Measurements from ENCODE around the gene SSRP1. TPM values are rescaled to one million over a fixed set of nuclear protein-coding genes. Genes with fewer than 3 reads are reported as not detected.

Gene SSRP1
- total and polyA plus RNA-seq, 2 of the 13 experiments (the other 11 are each of a cell fraction or from before 2014, with no cell fraction given) = 93.6 to 129 TPM

- TF ChIP-seq ZNF276 (CRISPR knock-in tag; IDR thresholded peaks at IDR 0.05; ENCODE audit: low read depth) = no peak
- 0 out of 2 replicates have a peak, but pooled peaks have one; percentile 59 for TF ChIP-seq RXRA (CRISPR knock-in tag; IDR thresholded peaks at IDR 0.05)
Measured at GRCh38 chr11:57335023-57335342, 709 bp downstream of the SSRP1 start (continued).

GRCh38 chr11:57332694-57333440, 2.8 kb downstream of the SSRP1 start:
- Histone ChIP-seq H3K9me3 (ENCODE audit: low read length) (no peaks in the 10 kb centered on the region), H3K27ac (ENCODE audit: extremely low read length, insufficient read depth, low read length) (no peak overlapping the region), H3K4me3 (replicated peaks in 1 of 3; ENCODE audit: insufficient read depth in 1 of 3, low read depth in 2 of 3, low read length in 3 of 3) (no peak overlapping the region), H3K4me1 (ENCODE audit: insufficient read depth, low read length) (peaks cover 27% of the 10 kb centered on the region), H3K27me3 (ENCODE audit: control insufficient read depth in 1 of 2, insufficient read depth in 2 of 2, low read length in 2 of 2) (no peaks in the 10 kb centered on the region), H3K4me2 (ENCODE audit: low read depth, low read length) (no peak overlapping the region), H3K36me3 (replicated peaks in 1 of 2; ENCODE audit: control insufficient read depth in 1 of 2, insufficient read depth in 2 of 2, low read length in 2 of 2) (peaks cover 28 to 59% of the 10 kb centered on the region in 2 experiments), H3K79me2 (ENCODE audit: insufficient read depth, low read length) (peaks cover 32% of the 10 kb centered on the region), H3K9ac (ENCODE audit: insufficient read depth, low read depth, low read length) (no peak overlapping the region), H2AFZ (ENCODE audit: low read length) (no peak overlapping the region), H4K20me1 (ENCODE audit: insufficient read depth, low read length) (no peaks in the 10 kb centered on the region)
- FAIRE-seq = no peak
- ChIA-PET CTCF (ENCODE audit: low intra/inter-chr PET ratio, low total read pairs) (no interaction called here), POLR2A (no interaction called here)
- ATAC-seq = no peak
- DNase-seq (ENCODE audit: low spot score) = no peak
- in situ Hi-C loops (cut with HindIII; ENCODE audit: extremely low pct_ligation_motif_present, low pct_unique_long_range_greater_than_20kb) = no loop called here
- intact Hi-C loops (cut with micrococcal nuclease; ENCODE audit: unreplicated experiment) = no loop called here
- 98% methylated on average over 5 of the region's 11 CpGs for WGBS (ENCODE audit: low lambda C conversion rate)
- no TSS peak for BruUV-seq (replicated peaks)
- TF ChIP-seq AKNA (CRISPR knock-in tag; IDR thresholded peaks at IDR 0.05; ENCODE audit: borderline replicate concordance) = no peak
- no peak for TF ChIP-seq GLMP (CRISPR knock-in tag; IDR thresholded peaks at IDR 0.05; ENCODE audit: borderline replicate concordance)
- no peak for TF ChIP-seq ZNF430 (CRISPR knock-in tag; IDR thresholded peaks at IDR 0.05)
- TF ChIP-seq TIGD3 (CRISPR knock-in tag; IDR thresholded peaks at IDR 0.05; ENCODE audit: borderline replicate concordance) = no peak
- no peak for TF ChIP-seq ZNF512B (CRISPR knock-in tag; IDR thresholded peaks at IDR 0.05; ENCODE audit: borderline replicate concordance)
- no peak for TF ChIP-seq ZBTB7B (CRISPR knock-in tag; IDR thresholded peaks at IDR 0.05)
- no peak for TF ChIP-seq NRL (CRISPR knock-in tag; IDR thresholded peaks at IDR 0.05; ENCODE audit: borderline replicate concordance)

Data from HepG2 (cell line).